Esophagus (tissue), 2 donors: ENCODE data around the gene NFIL3. TPM values are rescaled to one million over a fixed set of nuclear protein-coding genes. Genes with fewer than 3 reads are reported as not detected.

Experiments used
- H3K27ac ChIP-seq, 2 donors: one replicate each; pipeline ENCODE4 v1.5.1; 2013; ENCODE audit warnings: low read depth in 2 of 2, mild to moderate bottlenecking in 2 of 2, inconsistent platforms in 1 of 2, low read length in 1 of 2, moderate library complexity in 1 of 2
- H3K27me3 ChIP-seq, 2 donors: one replicate each; pipeline ENCODE4 v1.6.1; 2013; ENCODE audit warnings: low read length in 2 of 2, control low read depth in 1 of 2, mild to moderate bottlenecking in 1 of 2; ENCODE audit not compliant: insufficient read depth in 2 of 2, control insufficient read depth in 1 of 2
- H3K36me3 ChIP-seq, 2 donors: one replicate each; pipeline ENCODE4 v1.6.1; 2013; ENCODE audit warnings: low read length in 1 of 2; ENCODE audit not compliant: control insufficient read depth in 2 of 2, insufficient read depth in 2 of 2
- H3K4me1 ChIP-seq, 2 donors: one replicate each; pipeline ENCODE4 v1.6.1; 2013; ENCODE audit warnings: low read length in 1 of 2; ENCODE audit not compliant: control insufficient read depth in 2 of 2, insufficient read depth in 2 of 2
- H3K4me3 ChIP-seq, 2 donors: one replicate each; pipeline ENCODE4 v1.5.1; 2013; ENCODE audit warnings: low read length in 2 of 2, mild to moderate bottlenecking in 2 of 2, low read depth in 1 of 2, moderate library complexity in 1 of 2
- H3K9me3 ChIP-seq, 2 donors: one replicate each; pipeline ENCODE4 v1.6.1; 2013; ENCODE audit warnings: mild to moderate bottlenecking in 2 of 2, low read depth in 1 of 2, low read length in 1 of 2, moderate library complexity in 1 of 2; ENCODE audit not compliant: control insufficient read depth in 2 of 2, insufficient read depth in 1 of 2
- WGBS, 2 donors: extraction: QIAGEN DNeasy Blood & Tissue Kit; methylation state at CpG; one replicate each; pipeline ENCODE4 v1.1.7; 2013; 5-methylcytosine and 5-hydroxymethylcytosine counted together
- polyA plus RNA-seq, 2 donors: library from polyadenylated mRNA; stranded (reverse); fragments of 200-250 nt; gene quantifications; one replicate each; pipeline ENCODE4 v1.2.3, GENCODE V29; 2013
- donor health status: healthy with polysubstance abuse.
- donor health status: Bipolar disorder and iron deficiency.

NFIL3 gene
- polyA plus RNA-seq, 2 donors = 5.0 to 12.7 TPM

- Histone ChIP-seq H3K27ac (no peak overlapping the region), H3K4me3 (no peak overlapping the region), H3K36me3 (no peaks in the 10 kb centered on the region), H3K27me3 (no peaks in the 10 kb centered on the region), H3K9me3 (no peaks in the 10 kb centered on the region), H3K4me1 (peaks cover 0 to 2% of the 10 kb centered on the region in 2 donors)
- WGBS, 2 donors = 62 to 70% methylated on average over 4 of the region's 4 CpGs
Observed at GRCh38 chr9:91416096-91416712, 7.4 kb downstream of the NFIL3 start.

GRCh38 chr9:91415290-91415689 is 8.3 kb downstream of the NFIL3 start:
- Histone ChIP-seq H3K9me3 (no peaks in the 10 kb centered on the region), H3K4me3 (no peak overlapping the region), H3K4me1 (peaks cover 0 to under 1% of the 10 kb centered on the region in 2 donors), H3K27ac (no peak overlapping the region), H3K27me3 (no peaks in the 10 kb centered on the region), H3K36me3 (peaks cover 0 to under 1% of the 10 kb centered on the region in 2 donors)
- whole genome bisulfite sequencing, 2 donors = 85 to 91% methylated on average over 3 of the region's 3 CpGs

GRCh38 chr9:91412941-91413340 is 10.7 kb downstream of the NFIL3 start:
- no peak overlapping the region for H3K27ac ChIP-seq
- no peaks in the 10 kb centered on the region for H3K9me3 ChIP-seq
- no peaks in the 10 kb centered on the region for H3K4me1 ChIP-seq
- H3K4me3 ChIP-seq = no peak overlapping the region
- WGBS, 2 donors = 78 to 81% methylated on average over 2 of the region's 2 CpGs
- H3K36me3 ChIP-seq = peaks cover 4 to 8% of the 10 kb centered on the region in 2 donors
- no peaks in the 10 kb centered on the region for H3K27me3 ChIP-seq

- H3K4me3 ChIP-seq = no peak overlapping the region
- peaks cover 7 to 8% of the 10 kb centered on the region in 2 donors for H3K36me3 ChIP-seq
- 59% methylated on average over 5 of the region's 5 CpGs for WGBS, 2 donors
- no peaks in the 10 kb centered on the region for H3K9me3 ChIP-seq
- no peaks in the 10 kb centered on the region for H3K27me3 ChIP-seq
- no peak overlapping the region for H3K27ac ChIP-seq
- no peaks in the 10 kb centered on the region for H3K4me1 ChIP-seq
Observed at GRCh38 chr9:91411096-91411771, 12.4 kb downstream of the NFIL3 start.

- Histone ChIP-seq H3K4me3 (no peak overlapping the region), H3K27ac (no peak overlapping the region), H3K27me3 (no peaks in the 10 kb centered on the region), H3K36me3 (peaks cover 7 to 8% of the 10 kb centered on the region in 2 donors), H3K4me1 (no peaks in the 10 kb centered on the region), H3K9me3 (no peaks in the 10 kb centered on the region)
- WGBS, 2 donors = 94 to 96% methylated on average over 12 of the region's 12 CpGs
Observed at GRCh38 chr9:91410161-91410560, 13.5 kb downstream of the NFIL3 start.

- no peaks in the 10 kb centered on the region for H3K9me3 ChIP-seq
- no peak overlapping the region for H3K4me3 ChIP-seq
- 95 to 97% methylated on average over 1 of the region's 1 CpG for WGBS, 2 donors
- H3K36me3 ChIP-seq = peaks cover 7 to 8% of the 10 kb centered on the region in 2 donors
- no peaks in the 10 kb centered on the region for H3K4me1 ChIP-seq
- H3K27ac ChIP-seq = no peak overlapping the region
- no peaks in the 10 kb centered on the region for H3K27me3 ChIP-seq
Observed at GRCh38 chr9:91408475-91408874, 15.2 kb downstream of the NFIL3 start.

- Histone ChIP-seq H3K27ac (no peak overlapping the region), H3K4me1 (no peaks in the 10 kb centered on the region), H3K27me3 (no peaks in the 10 kb centered on the region), H3K9me3 (no peaks in the 10 kb centered on the region), H3K36me3 (peaks cover 7 to 8% of the 10 kb centered on the region in 2 donors), H3K4me3 (no peak overlapping the region)
- 87 to 92% methylated on average over 12 of the region's 12 CpGs for WGBS, 2 donors
Observed at GRCh38 chr9:91407580-91408318, 15.9 kb downstream of the NFIL3 start.

- no peaks in the 10 kb centered on the region for H3K9me3 ChIP-seq
- no peak overlapping the region for H3K27ac ChIP-seq
- no peaks in the 10 kb centered on the region for H3K4me1 ChIP-seq
- 95 to 97% methylated on average over 23 to 25 of the region's 25 CpGs for WGBS, 2 donors
- H3K36me3 ChIP-seq = peaks cover 7 to 8% of the 10 kb centered on the region in 2 donors
- H3K27me3 ChIP-seq = no peaks in the 10 kb centered on the region
- no peak overlapping the region for H3K4me3 ChIP-seq
Observed at GRCh38 chr9:91405343-91406077, 18.1 kb downstream of the NFIL3 start.
